A673 (cell line): Measurements from ENCODE around the gene FRMD3.

Experiments
- EZH2 ChIP-seq: fragments of 200-600 bp; sonication (generic); IDR thresholded peaks from 2 replicates; pipeline ENCODE4 v1.6.1; 2017; ENCODE audit warnings: borderline replicate concordance, low read depth, mild to moderate bottlenecking, mixed read lengths, antibody characterized with exemption, low read length; ENCODE audit not compliant: poor library complexity, severe bottlenecking
- TF ChIP-seq, protein P1 (sequence below): fragments of 300-800, 200-600 bp; sonication (generic); conservative IDR thresholded peaks from 2 replicates; pipeline ENCODE4 v1.5.1; 2017; ENCODE audit warnings: low read depth, mild to moderate bottlenecking, antibody characterized with exemption, low read length, moderate library complexity, mixed read lengths

DNA sequence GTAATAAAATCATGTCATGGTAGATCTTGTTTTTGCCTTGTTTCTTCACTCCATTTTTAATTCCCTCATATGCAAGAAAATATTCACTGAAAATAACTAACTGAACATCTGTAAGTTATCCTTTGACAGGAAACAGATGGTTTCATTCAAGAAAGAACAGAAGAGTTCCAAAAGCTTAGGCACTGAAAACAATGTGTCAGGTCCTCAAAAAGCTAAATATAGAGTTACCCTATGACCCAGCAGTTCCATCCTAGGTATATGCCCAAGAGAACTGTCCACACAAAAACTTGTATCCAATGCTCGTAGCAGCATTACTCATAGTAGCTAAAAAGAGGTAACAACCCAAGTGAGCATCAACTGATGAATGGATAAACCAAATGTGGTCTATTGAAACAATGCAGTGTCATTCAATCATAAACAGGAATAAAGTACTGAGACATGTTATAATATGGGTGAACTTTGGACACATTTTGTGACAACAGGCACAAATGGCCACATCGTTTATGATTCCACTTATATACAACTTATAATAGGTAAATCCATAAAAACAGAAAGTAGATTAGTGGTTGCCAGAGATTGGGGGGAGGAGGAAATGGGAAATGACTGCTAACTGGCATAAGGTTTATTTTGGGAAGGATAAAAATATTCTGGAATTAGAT, 231.0 kb downstream of the FRMD3 start:
- no peak for TF ChIP-seq EZH2
- TF ChIP-seq, protein P1, sequence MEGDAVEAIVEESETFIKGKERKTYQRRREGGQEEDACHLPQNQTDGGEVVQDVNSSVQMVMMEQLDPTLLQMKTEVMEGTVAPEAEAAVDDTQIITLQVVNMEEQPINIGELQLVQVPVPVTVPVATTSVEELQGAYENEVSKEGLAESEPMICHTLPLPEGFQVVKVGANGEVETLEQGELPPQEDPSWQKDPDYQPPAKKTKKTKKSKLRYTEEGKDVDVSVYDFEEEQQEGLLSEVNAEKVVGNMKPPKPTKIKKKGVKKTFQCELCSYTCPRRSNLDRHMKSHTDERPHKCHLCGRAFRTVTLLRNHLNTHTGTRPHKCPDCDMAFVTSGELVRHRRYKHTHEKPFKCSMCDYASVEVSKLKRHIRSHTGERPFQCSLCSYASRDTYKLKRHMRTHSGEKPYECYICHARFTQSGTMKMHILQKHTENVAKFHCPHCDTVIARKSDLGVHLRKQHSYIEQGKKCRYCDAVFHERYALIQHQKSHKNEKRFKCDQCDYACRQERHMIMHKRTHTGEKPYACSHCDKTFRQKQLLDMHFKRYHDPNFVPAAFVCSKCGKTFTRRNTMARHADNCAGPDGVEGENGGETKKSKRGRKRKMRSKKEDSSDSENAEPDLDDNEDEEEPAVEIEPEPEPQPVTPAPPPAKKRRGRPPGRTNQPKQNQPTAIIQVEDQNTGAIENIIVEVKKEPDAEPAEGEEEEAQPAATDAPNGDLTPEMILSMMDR, result no peak
